Measurements from ENCODE around the gene HPSE.

HPSE gene

DNA sequence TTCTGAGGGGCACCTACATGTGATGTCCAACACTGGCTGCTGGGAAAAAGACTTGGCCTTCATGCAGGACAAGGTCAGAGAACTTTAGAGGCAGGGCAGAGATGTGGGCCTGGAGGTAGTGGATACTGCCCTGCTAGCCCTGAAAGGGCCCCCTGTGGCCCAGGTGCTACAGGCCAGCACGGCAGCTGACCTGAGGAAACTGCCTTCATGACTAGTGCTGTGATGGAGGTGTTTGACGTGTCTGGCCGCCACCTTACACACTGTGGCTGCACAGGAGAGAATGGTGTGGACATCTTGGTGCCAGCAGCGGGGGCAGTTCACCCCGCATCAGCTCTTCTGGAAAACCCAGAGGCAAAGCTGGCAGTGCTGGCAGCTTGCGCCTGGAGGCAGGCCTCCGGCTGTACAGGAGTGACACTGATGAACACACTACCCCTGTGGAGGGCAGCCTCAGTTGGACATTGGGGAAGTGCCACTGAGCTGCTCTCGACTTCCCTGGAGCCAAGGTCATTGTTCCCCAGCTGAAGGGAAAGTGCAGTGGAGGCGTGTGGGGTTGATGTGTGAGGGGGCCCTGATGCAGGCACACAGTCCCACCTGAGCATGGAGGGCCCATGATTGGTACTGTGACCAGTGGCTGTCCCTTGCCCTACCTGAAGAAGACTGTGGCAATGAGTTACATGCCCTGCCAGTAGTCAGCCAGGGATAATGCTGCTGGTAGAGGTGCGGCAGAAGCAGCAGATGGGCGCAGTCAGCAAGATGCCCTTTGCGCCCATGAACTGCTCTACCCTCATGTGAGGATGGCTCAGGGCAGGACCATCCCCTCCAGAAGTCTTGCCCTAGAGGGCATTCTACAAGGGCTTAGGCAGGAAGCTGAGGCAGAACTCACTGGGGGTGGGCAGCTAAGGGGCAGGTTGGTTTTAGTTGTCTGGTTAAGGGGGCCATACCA lies 87.0 kb downstream of the HPSE start:
- no peak for DNase-seq (ENCODE audit: low spot score)

Measured in Ammon's horn (tissue), 1 donor.